Smooth muscle cell of the brain vasculature (primary cell): ENCODE results near the gene DUSP19.

Source experiments
- DNase-seq: peaks from one replicate; pipeline ENCODE4 v3.0.0-alpha.2; 2012; ENCODE audit warnings: low read depth, low spot score

Gene DUSP19

DNA sequence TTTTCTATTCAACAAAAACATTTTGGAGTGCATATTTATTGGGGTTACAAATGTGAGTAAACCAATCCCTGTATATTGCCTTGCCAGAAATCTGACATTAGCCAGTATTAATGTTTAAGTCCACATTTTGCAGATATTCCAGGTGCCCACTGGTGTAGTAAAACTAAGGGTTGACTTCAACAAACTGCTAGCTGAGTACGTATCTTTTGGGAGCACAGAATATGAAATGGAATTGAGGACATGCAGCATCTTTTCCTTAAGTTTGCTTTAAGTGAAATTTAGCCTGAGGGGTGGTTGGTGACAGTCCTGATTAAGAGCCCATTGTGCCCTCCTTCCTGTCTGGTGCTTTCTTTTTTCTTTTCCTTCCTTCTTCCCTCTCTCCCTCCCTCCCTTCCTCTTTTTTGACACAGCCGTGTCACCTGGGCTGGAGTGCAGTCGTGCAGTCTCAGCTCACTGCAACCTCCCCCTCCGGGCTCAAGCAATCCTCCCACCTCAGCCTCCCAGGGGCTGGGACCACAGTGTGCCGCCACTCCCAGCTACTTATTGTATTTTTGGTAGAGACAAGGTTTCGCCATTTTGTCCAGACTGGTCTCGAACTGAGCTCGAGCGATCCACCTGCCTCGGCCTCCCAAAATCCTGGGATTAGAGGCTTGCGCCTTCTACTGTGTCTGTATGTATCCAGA, 47.3 kb downstream of the DUSP19 start:
- DNase-seq = no peak

GRCh38 chr2:183126635-183127034, 48.1 kb downstream of the DUSP19 start:
- no peak for DNase-seq

GRCh38 chr2:183134016-183134415, 55.5 kb downstream of the DUSP19 start:
- no peak for DNase-seq

DNA sequence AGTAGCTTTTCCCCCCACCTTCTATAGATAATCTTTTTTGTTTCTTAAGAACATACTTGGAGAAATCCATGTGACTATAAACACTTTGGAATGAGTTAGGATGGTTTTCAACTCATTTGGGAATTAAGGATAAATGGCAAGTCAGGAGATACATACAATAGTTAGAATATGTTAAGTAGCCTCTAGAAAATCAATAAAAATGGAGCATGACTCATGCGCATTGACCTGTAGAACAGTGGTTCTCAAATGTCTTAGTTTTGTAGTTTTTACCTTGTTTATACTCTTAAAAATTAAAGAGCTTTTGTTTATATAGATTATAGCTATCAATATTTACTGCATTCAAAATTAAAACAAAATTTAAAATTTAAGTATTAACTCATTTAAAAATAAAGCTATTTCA, 70.4 kb downstream of the DUSP19 start:
- DNase-seq = no peak

- peak; percentile 29 for DNase-seq
Observed at GRCh38 chr2:183149489-183149888, 70.9 kb downstream of the DUSP19 start.
